COLO668 (cell line): ENCODE results near the gene IL19.

ENCODE experiments used
- DNase-seq: peaks from one replicate; lab custom pipeline; 2025; ENCODE audit not compliant: unreplicated experiment; lab: John Stamatoyannopoulos, UW

Gene IL19

DNA sequence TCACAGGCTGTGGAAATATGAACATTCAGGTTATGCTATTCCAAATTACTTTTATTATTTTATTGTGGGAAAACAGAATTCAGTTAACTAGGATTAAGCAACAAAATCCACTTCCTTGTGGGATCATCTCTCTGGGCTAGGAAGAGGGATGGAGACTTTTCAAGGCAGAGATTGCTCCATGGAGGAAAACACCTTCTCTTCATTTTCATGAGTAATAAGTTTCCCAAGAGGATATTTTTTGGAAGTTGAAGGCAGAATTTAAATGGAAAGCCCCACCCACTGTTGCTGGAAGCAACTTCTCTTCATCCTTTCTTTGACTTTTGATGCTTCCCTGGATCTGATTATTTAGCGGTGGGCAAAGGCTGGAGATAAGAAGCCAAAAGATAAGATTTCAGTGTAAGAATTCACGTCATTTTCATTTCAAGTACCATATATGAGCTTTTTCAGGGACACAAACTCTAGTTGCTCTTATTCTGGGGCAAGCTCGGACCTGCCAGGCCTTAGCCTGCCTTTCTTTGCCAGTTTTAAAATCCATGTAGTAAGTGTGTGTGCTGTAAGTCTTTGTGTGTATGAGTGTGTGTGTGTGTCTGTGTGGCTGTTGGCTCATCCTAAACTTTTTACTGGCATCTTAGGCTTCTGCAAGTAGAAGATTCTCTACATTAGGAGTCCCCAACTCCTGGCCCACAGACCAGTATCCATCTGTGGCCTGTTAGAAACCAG is 114.9 kb downstream of the IL19 start:
- no peak for DNase-seq

DNA sequence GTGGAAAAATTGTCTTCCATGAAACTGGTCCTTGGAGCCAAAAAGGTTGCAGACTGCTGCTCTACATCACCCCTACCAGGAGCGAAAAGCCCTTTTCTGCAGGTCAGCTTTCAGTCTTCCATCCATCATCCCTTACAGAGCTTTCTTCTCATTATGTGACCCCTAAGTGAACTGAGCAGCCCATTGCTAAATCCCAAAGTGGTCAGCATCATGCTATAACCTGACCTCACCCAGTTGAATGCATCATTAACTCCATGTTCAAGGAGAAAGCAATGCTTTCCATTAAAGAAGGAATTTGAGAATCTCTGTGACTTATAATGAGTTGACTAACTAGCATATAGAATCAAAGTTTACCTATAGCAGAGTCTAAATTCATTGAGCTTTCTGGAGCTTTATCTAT is 116.3 kb downstream of the IL19 start:
- DNase-seq, result no peak

DNA sequence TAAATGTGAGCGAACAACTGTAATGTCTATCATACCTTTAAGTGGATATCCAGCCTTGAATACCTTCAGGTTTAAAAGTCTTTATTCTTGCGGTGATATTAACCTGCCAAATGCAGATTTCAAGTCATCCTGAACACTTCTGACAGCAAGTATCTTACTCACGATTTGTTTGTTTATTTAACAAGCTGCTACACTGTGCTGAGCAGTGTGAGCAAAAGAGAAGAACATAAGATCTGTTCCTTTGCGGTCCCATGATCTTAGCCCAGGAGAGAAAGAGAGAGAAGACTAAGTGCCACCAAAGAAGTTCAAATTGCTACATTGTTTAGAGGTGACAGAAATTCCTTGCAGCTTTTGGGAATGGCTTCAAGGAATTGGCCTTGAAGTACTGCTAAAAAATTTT is 117.1 kb downstream of the IL19 start:
- DNase-seq, result no peak

DNA sequence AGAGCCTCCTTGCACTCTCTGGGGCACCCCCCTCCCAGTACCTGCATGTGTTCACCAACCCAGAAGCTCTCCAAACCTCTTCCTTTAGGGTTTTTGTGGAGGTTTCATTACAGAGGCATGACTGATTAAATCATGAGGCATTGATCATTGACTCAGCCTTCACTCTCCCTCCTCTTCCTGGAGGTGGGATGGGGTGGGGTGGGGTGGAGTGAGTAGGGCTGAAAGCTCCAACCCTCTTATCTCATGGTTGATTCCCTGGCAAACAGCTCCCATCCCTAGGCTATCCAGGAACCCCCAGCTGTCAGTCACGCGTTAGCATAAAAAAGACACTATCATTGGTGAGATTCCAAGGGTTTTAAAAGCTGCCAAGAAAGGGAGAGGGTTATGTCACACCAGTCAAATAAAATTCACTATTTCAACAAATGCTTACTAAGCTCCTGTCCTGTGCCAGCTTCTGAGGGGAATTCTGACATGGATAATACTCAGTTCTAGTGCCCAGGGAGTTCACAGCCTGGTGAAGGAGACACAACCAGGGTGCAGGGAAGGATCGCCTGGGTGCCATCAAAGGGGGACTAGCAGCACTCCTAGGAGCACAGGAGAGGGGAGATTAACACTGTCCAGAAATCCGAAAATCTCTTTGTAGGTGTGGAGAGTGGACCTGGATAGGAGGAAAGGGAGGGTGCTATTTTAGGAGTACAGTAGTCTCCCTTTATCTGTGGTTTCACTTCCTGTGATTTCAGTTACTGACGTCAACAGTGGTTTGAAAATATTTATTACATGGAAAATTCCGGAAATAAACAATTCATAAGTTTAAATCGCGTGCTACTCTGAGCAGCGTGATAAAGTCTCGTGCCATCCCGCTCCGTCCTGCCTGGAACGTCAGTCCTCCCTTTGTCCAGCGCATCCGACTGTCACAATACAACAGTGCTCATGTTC is 119.8 kb downstream of the IL19 start:
- no peak for DNase-seq

DNA sequence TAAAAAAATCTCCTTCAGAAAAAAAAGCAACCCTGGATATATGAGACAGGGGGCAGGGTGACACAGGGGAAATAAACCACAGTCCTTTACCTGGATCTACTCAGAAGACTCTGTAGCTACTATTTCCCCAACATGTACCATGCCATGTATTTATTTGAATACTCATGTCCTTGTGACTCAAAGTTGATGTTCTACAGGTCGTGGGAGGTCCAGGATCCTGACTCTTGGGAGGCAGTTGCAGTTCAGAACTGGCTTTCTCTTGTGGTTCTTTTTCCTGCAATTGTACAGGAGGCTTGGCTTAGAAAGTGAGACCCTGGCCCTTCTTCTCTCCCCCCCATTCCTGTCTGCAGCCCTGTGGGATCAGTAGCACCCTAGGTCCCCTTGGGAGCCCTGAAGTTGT is 120.8 kb downstream of the IL19 start:
- DNase-seq, result no peak
